ENCODE data around the gene FAM210A.

GRCh38 chr18:13620818-13621445 lies 105.4 kb downstream of the FAM210A start:
- TF ChIP-seq, protein P1, sequence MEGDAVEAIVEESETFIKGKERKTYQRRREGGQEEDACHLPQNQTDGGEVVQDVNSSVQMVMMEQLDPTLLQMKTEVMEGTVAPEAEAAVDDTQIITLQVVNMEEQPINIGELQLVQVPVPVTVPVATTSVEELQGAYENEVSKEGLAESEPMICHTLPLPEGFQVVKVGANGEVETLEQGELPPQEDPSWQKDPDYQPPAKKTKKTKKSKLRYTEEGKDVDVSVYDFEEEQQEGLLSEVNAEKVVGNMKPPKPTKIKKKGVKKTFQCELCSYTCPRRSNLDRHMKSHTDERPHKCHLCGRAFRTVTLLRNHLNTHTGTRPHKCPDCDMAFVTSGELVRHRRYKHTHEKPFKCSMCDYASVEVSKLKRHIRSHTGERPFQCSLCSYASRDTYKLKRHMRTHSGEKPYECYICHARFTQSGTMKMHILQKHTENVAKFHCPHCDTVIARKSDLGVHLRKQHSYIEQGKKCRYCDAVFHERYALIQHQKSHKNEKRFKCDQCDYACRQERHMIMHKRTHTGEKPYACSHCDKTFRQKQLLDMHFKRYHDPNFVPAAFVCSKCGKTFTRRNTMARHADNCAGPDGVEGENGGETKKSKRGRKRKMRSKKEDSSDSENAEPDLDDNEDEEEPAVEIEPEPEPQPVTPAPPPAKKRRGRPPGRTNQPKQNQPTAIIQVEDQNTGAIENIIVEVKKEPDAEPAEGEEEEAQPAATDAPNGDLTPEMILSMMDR (IDR thresholded peaks at IDR 0.05; ENCODE audit: low read depth, low read length): no peak
- no peak for TF ChIP-seq EZH2phosphoT487 (IDR thresholded peaks at IDR 0.05; ENCODE audit: low read depth)

Data from OCI-LY3 (cell line).